Measurements from ENCODE around the gene STXBP5L. TPM values are rescaled to one million over a fixed set of nuclear protein-coding genes. Genes with fewer than 3 reads are reported as not detected.

The STXBP5L gene
- 10 to 100 TPM in 6 of 7 donors, 1 to 10 TPM in 1; 7.6 to 50.2 (median 25.0) TPM for total RNA-seq
- 1 to 10 TPM; 2.5 to 2.8 TPM for polyA plus RNA-seq
- long read RNA-seq, donor 1, partial matches to known transcripts: 13 of 40 reads
- long read RNA-seq, donor 1, other reads (novel, unspliced or antisense): 26 of 40 reads
- long read RNA-seq, donor 2: 0 reads
- long read RNA-seq, donor 3, partial matches to known transcripts: 2 of 11 reads
- long read RNA-seq, donor 3, other reads (novel, unspliced or antisense): 6 of 11 reads

DNA sequence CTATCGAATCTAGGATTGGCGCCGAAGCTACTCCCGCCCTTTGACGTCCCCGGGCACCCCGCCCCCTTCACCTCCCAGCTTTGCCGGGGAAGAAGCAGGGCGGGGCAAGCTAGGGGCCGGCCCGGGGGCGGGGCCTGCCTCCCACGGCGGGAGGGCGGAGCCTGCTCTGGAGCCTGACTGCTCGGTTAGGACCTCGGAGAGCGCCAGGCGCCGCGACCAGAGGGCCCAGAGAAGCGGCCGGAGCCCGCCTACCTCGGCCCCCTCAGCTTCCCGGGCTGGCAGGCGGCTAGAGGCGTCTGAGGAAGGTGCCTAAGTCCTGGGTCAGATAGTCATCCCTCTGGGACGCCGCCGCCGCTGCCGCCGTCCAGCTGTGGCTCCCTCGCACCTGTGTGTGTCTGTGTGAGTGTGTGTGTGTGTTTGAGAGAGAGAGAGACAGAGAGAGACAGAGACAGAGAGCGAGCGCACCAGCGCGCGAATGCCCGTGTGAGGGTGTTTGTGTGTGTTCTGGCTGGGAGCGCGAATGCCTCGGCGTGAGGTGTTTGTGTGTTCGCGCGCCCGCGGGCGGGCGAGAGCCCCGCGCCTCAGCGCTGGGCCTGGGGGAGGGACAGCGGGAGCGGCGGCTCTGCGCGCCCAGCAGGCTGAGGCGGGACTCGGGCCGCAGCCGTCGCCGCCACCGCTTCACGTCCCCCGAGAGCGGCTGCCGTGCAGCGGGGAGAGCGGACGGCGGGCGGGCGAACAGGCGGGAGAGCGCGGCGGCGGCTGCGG is at the start of gene STXBP5L:
Gene STXBP5L (plus strand): TSS at position 176 of the 765 bp plus-strand sequence. CDS start 1,374 bp downstream, outside the sequence.
- intact Hi-C loops (cut with DNase I): no loop called here
- peak; percentile 93 to 97 (median 96) for DNase-seq
- no peaks in the 10 kb centered on the region for H3K36me3 ChIP-seq
- TF ChIP-seq POLR2A (IDR thresholded peaks at IDR 0.05): peak; percentile 70
- no peak for TF ChIP-seq CTCF (IDR thresholded peaks at IDR 0.05)
- TF ChIP-seq EP300 (IDR thresholded peaks at IDR 0.05): no peak
- peak within 1 kb of the TSS; percentile 6 to 71 for H3K27ac ChIP-seq
- WGBS, 3 donors: 1% methylated on average over 64 to 83 of the region's 83 CpGs
- H3K4me3 ChIP-seq: peak within 1 kb of the TSS; percentile 62
- no peaks in the 10 kb centered on the region for H3K9me3 ChIP-seq
- H3K4me1 ChIP-seq (ENCODE audit: insufficient read depth): no peaks in the 10 kb centered on the region
- H3K27me3 ChIP-seq: no peaks in the 10 kb centered on the region

DNA sequence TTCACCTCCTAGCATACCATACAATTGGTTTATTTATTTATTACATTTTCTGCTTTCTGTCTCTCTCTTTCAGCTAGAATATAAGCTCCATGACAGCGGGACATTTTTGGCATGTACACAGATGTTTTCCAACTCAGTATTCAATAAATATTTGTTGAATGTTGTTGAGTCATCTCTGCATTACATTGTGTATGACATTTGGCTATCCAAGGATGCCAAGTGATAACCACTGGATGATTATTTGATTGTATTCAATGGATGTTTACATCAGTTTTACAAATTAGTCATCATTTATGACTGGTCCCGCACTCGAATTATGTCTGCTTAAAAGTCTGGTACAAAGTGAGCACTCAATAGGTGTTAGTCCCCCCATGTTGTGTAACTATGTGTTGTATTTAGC is 49.5 kb upstream of the STXBP5L start:
- intact Hi-C loops (cut with DNase I): no loop called here
- H3K4me1 ChIP-seq (ENCODE audit: insufficient read depth): peaks cover 4% of the 10 kb centered on the region
- H3K27me3 ChIP-seq: no peaks in the 10 kb centered on the region
- no peak overlapping the region for H3K4me3 ChIP-seq
- H3K9me3 ChIP-seq: no peaks in the 10 kb centered on the region
- no peaks in the 10 kb centered on the region for H3K36me3 ChIP-seq
- TF ChIP-seq CTCF (IDR thresholded peaks at IDR 0.05) (no peak), POLR2A (IDR thresholded peaks at IDR 0.05) (no peak), EP300 (IDR thresholded peaks at IDR 0.05) (no peak)
- 62 to 80% (median 71%) methylated on average over 3 of the region's 3 CpGs for WGBS, 3 donors
- no peak overlapping the region for H3K27ac ChIP-seq
- no peak for DNase-seq

- 61 to 70% (median 67%) methylated on average over 5 of the region's 5 CpGs for WGBS, 3 donors
Measured at GRCh38 chr3:120864541-120864940, 43.5 kb upstream of the STXBP5L start.

GRCh38 chr3:120875507-120875906 is 32.5 kb upstream of the STXBP5L start:
- Histone ChIP-seq H3K27ac (peak overlapping the region in 1 of 2 donors; percentile 69), H3K4me1 (ENCODE audit: insufficient read depth) (peaks cover 6% of the 10 kb centered on the region), H3K27me3 (no peaks in the 10 kb centered on the region), H3K36me3 (no peaks in the 10 kb centered on the region), H3K9me3 (no peaks in the 10 kb centered on the region), H3K4me3 (no peak overlapping the region)
- no peak for TF ChIP-seq CTCF (IDR thresholded peaks at IDR 0.05)
- TF ChIP-seq POLR2A (IDR thresholded peaks at IDR 0.05): no peak
- TF ChIP-seq EP300 (IDR thresholded peaks at IDR 0.05): no peak
- intact Hi-C loops (cut with DNase I): no loop called here
- 25 to 44% (median 32%) methylated on average over 1 of the region's 1 CpG for WGBS, 3 donors
- DNase-seq: no peak

More at GRCh38 chr3:120864541-120864940, 43.5 kb upstream of the STXBP5L start:
- TF ChIP-seq CTCF (IDR thresholded peaks at IDR 0.05) (no peak), EP300 (IDR thresholded peaks at IDR 0.05) (no peak), POLR2A (IDR thresholded peaks at IDR 0.05) (no peak)
- Histone ChIP-seq H3K27ac (no peak overlapping the region), H3K4me1 (ENCODE audit: insufficient read depth) (no peaks in the 10 kb centered on the region), H3K27me3 (no peaks in the 10 kb centered on the region), H3K4me3 (no peak overlapping the region), H3K9me3 (no peaks in the 10 kb centered on the region), H3K36me3 (no peaks in the 10 kb centered on the region)
- no peak for DNase-seq
- intact Hi-C loops (cut with DNase I): no loop called here

Measured in ovary (tissue), 10 donors.